SJCRH30 (cell line): ENCODE measurements around the gene ATXN3L. TPM values are rescaled to one million over a fixed set of nuclear protein-coding genes. Genes with fewer than 3 reads are reported as not detected.
"Not testable (repeated sequence)": the region's sequence is repeated elsewhere in the genome, so short reads cannot be mapped to it uniquely, and the experiment has no call there.

Source experiments
- DNase-seq, 2 experiments: peaks; one replicate each; pipeline ENCODE4 v3.0.0-alpha.2; 2015 to 2020
- H3K27ac ChIP-seq: fragments of 250-450 bp; sonication (Bioruptor Pico); 2 replicates; pipeline ENCODE4 v1.5.1; 2020; ENCODE audit warnings: mild to moderate bottlenecking, moderate library complexity
- H3K27me3 ChIP-seq: fragments of 250-450 bp; sonication (Bioruptor Pico); 2 replicates; pipeline ENCODE4 v1.5.1; 2020; ENCODE audit warnings: mild to moderate bottlenecking, moderate library complexity
- H3K36me3 ChIP-seq: fragments of 250-450 bp; sonication (Bioruptor Pico); 2 replicates; pipeline ENCODE4 v1.5.1; 2020; ENCODE audit warnings: mild to moderate bottlenecking, moderate library complexity
- H3K4me1 ChIP-seq: fragments of 250-450 bp; sonication (Bioruptor Pico); 2 replicates; pipeline ENCODE4 v1.5.1; 2020; ENCODE audit warnings: mild to moderate bottlenecking, moderate library complexity
- H3K4me3 ChIP-seq: fragments of 250-450 bp; sonication (Bioruptor Pico); 2 replicates; pipeline ENCODE4 v1.5.1; 2020; ENCODE audit warnings: mild to moderate bottlenecking, moderate library complexity
- H3K9me3 ChIP-seq: fragments of 250-450 bp; sonication (Bioruptor Pico); replicated peaks from 2 replicates; pipeline ENCODE4 v1.5.1; 2020; ENCODE audit warnings: mild to moderate bottlenecking, moderate library complexity
- total RNA-seq: library from RNA; depleted of rRNA; stranded (reverse); fragments of >200 nt; shearing (Covaris generic); gene quantifications from 2 replicates; pipeline ENCODE4 v1.2.3, GENCODE V29; 2014

Gene ATXN3L
- total RNA-seq, 1 experiment from 2014 or later = not detected

DNA sequence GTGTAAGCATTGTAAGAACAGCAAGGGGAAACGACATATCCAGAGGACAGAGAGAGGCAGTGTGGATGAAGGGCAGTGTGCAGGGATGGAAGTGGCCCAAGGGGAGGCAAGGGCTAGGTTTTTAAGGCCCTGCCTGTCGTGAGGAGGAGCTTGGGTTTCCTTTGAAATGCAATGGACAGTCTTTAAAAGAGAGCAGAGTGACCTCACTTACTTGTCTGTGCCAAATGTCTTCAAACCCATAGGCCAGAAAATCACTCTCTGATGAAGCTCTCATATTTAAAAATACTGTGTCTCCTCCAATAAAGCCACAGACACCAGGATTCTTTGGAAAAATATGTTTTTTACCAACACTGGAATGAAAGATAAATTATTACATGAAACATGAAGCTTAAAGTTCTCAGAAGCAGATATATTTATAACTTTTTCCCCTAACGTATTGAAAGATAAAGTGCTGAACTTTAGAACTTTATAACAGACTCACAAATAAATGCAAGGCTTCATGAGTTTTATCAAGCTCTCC, 19.2 kb upstream of the ATXN3L start:
- peaks cover 6% of the 10 kb centered on the region for H3K9me3 ChIP-seq
- no peaks in the 10 kb centered on the region for H3K36me3 ChIP-seq
- DNase-seq = no peak
- peaks cover 5% of the 10 kb centered on the region; the same call in 1 of the 2 replicates for H3K4me1 ChIP-seq
- H3K4me3 ChIP-seq = no peak overlapping the region
- no peaks in the 10 kb centered on the region for H3K27me3 ChIP-seq
- no peak overlapping the region for H3K27ac ChIP-seq

DNA sequence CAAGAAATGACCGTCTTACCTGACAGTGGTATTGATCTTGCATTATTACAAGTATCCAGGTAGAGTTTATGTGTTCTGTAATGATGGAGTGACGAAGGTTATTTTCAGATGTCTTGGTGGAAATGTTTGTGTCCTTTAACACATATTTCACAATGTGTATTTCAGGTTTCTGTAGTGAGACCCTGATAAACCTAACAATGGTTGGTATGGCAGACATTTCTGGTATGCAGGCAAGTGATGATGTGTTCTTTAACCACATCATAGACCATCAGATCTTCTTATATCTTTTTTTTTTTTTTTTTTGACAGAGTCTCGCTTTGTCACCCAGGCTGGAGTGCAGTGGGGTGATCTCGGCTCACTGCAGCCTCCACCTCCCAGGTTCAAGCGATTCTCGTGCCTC, 14.6 kb upstream of the ATXN3L start:
- no peaks in the 10 kb centered on the region for H3K4me1 ChIP-seq
- no peak overlapping the region for H3K27ac ChIP-seq
- no peak overlapping the region for H3K4me3 ChIP-seq
- H3K9me3 ChIP-seq = peaks cover 10% of the 10 kb centered on the region
- DNase-seq = no peak
- no peaks in the 10 kb centered on the region for H3K36me3 ChIP-seq
- H3K27me3 ChIP-seq = no peaks in the 10 kb centered on the region

DNA sequence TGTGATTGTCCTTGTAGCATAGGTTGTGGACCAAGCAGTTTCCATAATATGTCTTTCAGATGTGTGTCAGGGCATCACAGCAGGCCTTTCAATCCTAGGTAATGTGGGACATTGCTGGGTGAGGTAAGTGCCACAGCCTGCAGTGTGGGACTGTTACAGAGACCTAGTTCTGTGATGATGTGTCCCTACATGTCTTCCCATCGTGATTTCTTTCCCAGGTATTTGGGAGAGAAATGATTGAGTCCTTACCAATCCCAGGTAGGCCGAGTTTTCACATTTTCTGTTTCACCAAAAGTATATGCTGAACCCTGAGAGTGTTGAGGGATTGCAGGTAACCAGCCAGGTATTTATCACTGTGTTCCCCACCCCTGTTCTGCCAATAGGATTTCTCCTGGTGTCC, 10.6 kb upstream of the ATXN3L start:
- DNase-seq = no peak
- H3K4me3 ChIP-seq = no peak overlapping the region
- H3K36me3 ChIP-seq = no peaks in the 10 kb centered on the region
- H3K4me1 ChIP-seq = no peaks in the 10 kb centered on the region
- H3K27me3 ChIP-seq = no peaks in the 10 kb centered on the region
- H3K9me3 ChIP-seq = peaks cover 4% of the 10 kb centered on the region; the same call in 1 of the 2 replicates
- H3K27ac ChIP-seq = no peak overlapping the region

DNA sequence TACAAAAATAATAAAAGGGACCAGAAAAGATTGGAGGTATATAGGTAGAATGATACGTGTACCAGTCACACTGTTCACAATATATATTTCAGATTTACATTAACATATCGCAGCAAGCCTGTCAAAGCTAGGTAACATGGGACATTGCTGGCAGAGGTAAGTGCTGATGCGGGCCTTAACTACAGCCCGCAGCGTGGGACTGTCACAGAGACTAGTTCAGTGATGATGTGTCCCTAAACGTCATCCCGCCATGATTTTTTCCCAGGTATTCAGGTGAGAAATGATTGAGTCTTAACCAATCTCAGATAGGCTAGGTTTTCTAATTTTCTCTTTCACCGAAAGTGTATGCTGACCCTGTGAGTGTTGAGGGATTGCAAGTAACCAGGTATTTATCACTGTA, 7.8 kb upstream of the ATXN3L start:
- peaks cover 4% of the 10 kb centered on the region; the same call in 1 of the 2 replicates for H3K9me3 ChIP-seq
- H3K36me3 ChIP-seq = no peaks in the 10 kb centered on the region
- H3K27me3 ChIP-seq = no peaks in the 10 kb centered on the region
- H3K4me1 ChIP-seq = no peaks in the 10 kb centered on the region
- no peak for DNase-seq
- H3K4me3 ChIP-seq = no peak overlapping the region
- H3K27ac ChIP-seq = no peak overlapping the region

DNA sequence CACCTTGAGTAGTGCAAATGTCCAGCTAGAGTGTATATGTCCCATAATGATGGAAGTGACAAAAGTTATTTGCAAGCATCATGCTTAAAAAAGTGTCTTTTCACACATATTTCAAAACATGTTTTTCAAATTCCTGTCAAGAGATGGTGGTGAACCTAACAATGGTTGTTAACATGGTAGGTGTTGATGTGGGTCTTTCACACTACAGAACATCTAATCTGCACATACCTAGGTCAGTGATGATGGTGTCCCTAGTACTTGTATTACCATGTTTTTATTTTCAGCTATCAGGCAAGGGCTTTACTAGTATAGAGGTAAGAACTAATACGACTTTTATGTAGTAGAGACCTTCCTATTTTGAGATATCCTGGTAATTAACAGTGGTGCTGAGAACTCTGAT, 3.4 kb upstream of the ATXN3L start:
- no peaks in the 10 kb centered on the region for H3K4me1 ChIP-seq
- H3K27ac ChIP-seq = no peak overlapping the region
- H3K36me3 ChIP-seq = no peaks in the 10 kb centered on the region
- no peak overlapping the region for H3K4me3 ChIP-seq
- no peak for DNase-seq
- no peaks in the 10 kb centered on the region; the same call in 1 of the 2 replicates for H3K9me3 ChIP-seq
- H3K27me3 ChIP-seq = no peaks in the 10 kb centered on the region

DNA sequence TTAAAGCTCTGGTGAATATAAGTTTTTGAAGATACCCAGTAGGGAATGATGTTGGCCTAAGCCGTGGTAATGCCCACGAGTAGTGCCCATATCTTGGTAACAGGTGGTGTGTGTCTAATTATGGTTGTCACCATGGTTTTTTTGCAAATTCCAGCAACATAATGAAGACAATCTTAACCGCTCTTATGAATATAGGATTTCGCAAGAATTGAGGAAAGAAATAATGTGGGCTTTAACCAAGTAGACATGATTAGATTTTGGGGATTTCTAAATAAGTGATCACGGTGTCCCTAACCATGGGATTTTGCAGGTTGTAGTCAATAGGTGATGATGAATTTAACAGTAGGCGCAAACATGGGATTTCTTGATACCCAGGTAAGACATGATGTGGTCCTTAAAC, 2.5 kb downstream of the ATXN3L start:
- Histone ChIP-seq H3K27ac (no peak overlapping the region), H3K36me3 (no peaks in the 10 kb centered on the region), H3K4me3 (no peak overlapping the region), H3K4me1 (no peaks in the 10 kb centered on the region), H3K9me3 (no peaks in the 10 kb centered on the region), H3K27me3 (no peaks in the 10 kb centered on the region)
- no peak for DNase-seq

DNA sequence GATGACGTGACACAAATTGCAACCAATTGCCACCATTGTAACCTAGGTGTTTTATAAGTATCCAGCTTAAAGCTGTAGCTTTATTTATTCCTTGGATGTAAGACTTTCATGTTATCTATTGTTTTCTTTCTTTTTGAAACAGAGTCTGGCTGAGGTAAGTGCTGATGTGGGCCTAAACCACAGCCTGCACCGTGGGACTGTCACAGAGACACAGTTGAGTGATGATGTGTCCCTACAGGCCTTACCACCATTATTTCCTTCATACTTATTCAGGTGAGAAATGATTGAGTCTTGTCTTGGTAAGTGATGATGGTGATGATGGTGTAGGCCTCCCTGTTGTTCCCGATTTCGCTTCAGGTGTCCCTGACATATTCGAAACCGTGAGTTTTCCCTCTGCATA, 8.3 kb downstream of the ATXN3L start:
- Histone ChIP-seq H3K4me3 (no peak overlapping the region), H3K9me3 (peaks cover 5% of the 10 kb centered on the region; the same call in 1 of the 2 replicates), H3K27ac (no peak overlapping the region), H3K36me3 (no peaks in the 10 kb centered on the region), H3K4me1 (no peaks in the 10 kb centered on the region), H3K27me3 (no peaks in the 10 kb centered on the region)
- DNase-seq = no peak

DNA sequence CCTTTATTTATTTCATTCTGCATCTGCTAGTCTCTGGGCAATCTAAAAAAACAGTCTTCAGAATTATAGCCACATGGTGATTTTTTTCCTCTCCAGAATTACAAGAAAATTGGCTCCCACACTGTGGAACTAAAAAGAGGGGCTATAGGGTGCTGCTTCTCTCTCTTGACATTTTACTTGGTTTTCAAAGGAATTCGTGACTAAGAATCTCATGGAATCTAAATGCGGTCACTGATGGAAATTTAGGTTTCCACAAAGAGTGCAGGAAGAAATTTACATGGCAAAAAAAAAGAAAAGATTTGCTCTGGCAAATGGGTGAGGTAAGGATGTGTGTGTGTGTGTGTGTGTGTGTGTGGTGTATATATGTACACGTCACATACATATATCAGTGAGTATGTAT, 10.2 kb downstream of the ATXN3L start:
- no peaks in the 10 kb centered on the region for H3K36me3 ChIP-seq
- no peaks in the 10 kb centered on the region for H3K27me3 ChIP-seq
- H3K4me3 ChIP-seq = no peak overlapping the region
- peaks cover 8% of the 10 kb centered on the region; the same call in 1 of the 2 replicates for H3K9me3 ChIP-seq
- no peaks in the 10 kb centered on the region for H3K4me1 ChIP-seq
- no peak for DNase-seq
- H3K27ac ChIP-seq = no peak overlapping the region

DNA sequence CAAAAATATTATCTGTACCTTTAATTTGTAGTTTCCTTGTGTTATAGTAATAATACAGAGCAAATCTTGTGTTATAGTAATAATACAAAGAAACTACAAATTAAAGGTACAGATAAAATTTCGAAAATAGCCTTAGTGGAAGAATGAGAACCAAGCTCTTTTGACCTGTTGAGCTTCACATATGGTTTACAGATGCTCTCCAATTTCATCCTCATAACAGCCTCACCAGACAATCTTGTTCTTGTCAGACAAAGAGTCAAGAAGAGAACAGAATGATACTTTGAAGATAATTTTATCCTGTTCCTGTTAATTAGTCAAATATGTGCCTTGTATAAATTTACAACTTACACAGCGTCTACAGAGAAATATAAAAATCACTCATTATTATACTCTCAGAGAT, 12.8 kb downstream of the ATXN3L start:
- no peak for DNase-seq
- H3K27ac ChIP-seq = no peak overlapping the region
- H3K27me3 ChIP-seq = no peaks in the 10 kb centered on the region
- no peaks in the 10 kb centered on the region for H3K4me1 ChIP-seq
- H3K4me3 ChIP-seq = no peak overlapping the region
- H3K9me3 ChIP-seq = peaks cover 8% of the 10 kb centered on the region; the same call in 1 of the 2 replicates
- H3K36me3 ChIP-seq = no peaks in the 10 kb centered on the region

DNA sequence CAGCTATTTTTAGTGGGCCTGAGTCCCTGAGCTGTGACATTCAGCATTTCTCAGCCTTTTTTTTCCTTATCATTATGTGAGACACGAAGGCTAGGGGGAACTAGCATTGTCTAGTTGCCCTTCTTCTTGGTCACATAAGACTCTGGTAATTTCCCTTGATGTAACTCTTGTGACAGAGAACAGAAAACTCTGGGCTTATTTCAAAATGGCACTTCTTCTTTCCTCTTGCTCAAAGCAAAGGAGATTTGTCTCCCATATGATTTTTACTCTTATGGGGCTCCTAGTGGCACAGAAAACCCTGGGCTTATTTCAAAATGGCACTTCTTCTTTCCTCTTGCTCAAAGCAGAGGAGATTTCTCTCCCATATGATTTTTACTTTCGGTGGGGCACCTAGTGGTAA, 14.7 kb downstream of the ATXN3L start:
- no peak for DNase-seq
- Histone ChIP-seq H3K9me3 (peaks cover 8% of the 10 kb centered on the region; the same call in 1 of the 2 replicates), H3K4me1 (no peaks in the 10 kb centered on the region; the same call in 1 of the 2 replicates), H3K27ac (no peak overlapping the region), H3K4me3 (no peak overlapping the region), H3K27me3 (no peaks in the 10 kb centered on the region), H3K36me3 (no peaks in the 10 kb centered on the region)

DNA sequence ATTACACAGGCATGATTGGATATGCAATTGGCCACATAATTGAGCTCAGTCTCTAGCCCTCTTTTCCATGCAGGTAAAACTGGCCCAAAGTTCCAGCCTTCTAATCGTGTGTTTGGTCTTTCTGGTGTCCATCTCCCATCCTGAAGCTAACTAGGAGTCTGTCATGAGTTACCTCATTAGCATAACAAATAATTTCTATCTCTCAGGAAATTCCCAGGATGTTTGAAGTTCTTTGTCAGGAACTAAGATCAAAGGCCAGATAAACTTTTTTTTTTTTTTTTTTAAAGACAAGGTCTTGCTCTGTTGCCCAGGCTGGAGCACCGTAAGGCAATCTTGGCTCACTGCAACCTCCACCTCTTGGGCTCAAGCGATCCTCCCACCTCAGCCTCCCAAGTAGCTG, 15.8 kb downstream of the ATXN3L start:
- Histone ChIP-seq H3K4me1 (no peaks in the 10 kb centered on the region; the same call in 1 of the 2 replicates), H3K36me3 (no peaks in the 10 kb centered on the region), H3K4me3 (no peak overlapping the region), H3K27me3 (no peaks in the 10 kb centered on the region), H3K9me3 (0 out of 2 replicates have a peak, but pooled peaks cover 8% of the 10 kb centered on the region), H3K27ac (no peak overlapping the region)
- DNase-seq = no peak

DNA sequence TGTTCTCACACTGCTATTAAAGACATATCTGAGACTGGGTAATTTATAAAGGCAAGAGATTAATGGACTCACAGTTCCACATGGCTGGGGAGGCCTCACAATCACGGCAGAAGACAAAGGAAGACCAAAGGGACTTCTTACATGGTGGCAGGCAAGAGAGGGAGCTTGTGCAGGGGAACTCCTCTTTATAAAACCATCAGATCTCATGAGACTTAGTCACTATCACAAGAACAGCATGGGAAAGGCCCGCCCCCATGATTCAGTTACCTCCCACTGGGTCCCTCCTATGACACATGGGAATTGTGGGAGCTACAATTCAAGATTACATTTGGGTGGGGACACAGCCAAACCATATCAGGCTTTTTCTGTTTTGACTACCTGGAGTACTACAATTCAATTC, 16.6 kb downstream of the ATXN3L start:
- DNase-seq, H3K9me3 ChIP-seq, H3K27ac ChIP-seq, H3K4me3 ChIP-seq, H3K36me3 ChIP-seq, H3K27me3 ChIP-seq, H3K4me1 ChIP-seq: not testable (repeated sequence)

DNA sequence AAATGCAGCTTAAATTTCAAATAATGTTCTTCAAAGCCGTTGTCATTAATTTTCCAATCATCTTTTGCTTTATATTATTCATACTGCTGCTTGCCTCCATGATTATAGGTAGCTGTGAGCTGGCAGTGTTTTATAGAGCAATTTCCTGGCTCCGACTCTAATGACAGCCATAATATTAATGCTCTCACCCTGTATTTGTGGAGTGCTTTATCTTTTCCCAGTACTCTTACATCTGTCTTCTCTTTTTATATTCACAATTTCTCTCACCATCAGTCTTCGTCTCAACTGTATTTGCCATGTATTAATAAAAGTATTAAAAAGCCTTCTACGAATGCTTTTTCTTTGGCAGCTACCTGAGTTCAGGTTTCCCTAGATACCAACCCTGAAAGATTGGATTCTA, 21.0 kb downstream of the ATXN3L start:
- H3K4me1 ChIP-seq = no peaks in the 10 kb centered on the region; the same call in 1 of the 2 replicates
- H3K9me3 ChIP-seq = no peaks in the 10 kb centered on the region
- no peak overlapping the region for H3K4me3 ChIP-seq
- H3K36me3 ChIP-seq = no peaks in the 10 kb centered on the region
- no peak overlapping the region for H3K27ac ChIP-seq
- no peak for DNase-seq
- H3K27me3 ChIP-seq = no peaks in the 10 kb centered on the region

DNA sequence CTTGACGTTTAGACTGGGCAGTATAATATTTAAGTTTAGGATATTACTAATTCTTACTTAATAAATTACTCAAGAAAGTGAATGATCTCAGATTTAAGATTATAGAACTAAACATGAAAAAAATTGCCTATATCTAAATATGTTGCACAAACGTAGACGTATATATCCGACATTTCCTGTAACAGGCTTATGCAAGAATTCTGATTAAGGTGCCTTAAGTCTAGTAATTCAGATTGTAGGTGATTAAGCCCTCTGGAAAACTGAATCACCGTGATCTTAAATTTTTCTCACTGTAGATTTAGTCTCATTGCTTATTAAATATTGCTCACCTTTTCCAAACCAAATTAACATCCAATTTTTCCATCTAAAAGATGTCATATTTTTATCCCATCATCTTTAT, 24.0 kb downstream of the ATXN3L start:
- no peak for DNase-seq
- H3K27me3 ChIP-seq = no peaks in the 10 kb centered on the region
- H3K9me3 ChIP-seq = no peaks in the 10 kb centered on the region
- no peak overlapping the region for H3K4me3 ChIP-seq
- no peaks in the 10 kb centered on the region for H3K36me3 ChIP-seq
- H3K4me1 ChIP-seq = no peaks in the 10 kb centered on the region; the same call in 1 of the 2 replicates
- no peak overlapping the region for H3K27ac ChIP-seq

DNA sequence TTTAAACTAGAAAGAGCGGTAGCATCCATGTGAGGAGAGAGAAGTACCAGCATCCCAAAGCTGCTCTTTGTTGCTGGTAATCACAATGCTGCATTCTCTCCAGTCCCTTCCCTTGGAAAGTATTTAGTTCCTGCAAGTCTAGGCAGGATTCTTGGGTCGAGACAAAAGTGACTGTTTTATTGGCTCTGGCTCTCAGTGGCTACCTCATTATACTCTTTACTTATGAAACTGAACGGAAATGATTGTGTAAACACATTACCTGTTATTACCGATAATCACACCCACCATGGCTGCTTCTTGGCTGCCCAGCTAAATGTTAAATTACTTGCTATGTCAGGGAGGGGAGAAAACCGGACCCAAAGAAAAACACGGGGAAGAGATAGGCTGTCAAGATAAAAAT, 26.2 kb downstream of the ATXN3L start:
- Histone ChIP-seq H3K4me3 (no peak overlapping the region), H3K9me3 (no peaks in the 10 kb centered on the region), H3K4me1 (peaks cover 2% of the 10 kb centered on the region; the same call in 1 of the 2 replicates), H3K27me3 (no peaks in the 10 kb centered on the region), H3K36me3 (no peaks in the 10 kb centered on the region), H3K27ac (no peak overlapping the region)
- DNase-seq = no peak

DNA sequence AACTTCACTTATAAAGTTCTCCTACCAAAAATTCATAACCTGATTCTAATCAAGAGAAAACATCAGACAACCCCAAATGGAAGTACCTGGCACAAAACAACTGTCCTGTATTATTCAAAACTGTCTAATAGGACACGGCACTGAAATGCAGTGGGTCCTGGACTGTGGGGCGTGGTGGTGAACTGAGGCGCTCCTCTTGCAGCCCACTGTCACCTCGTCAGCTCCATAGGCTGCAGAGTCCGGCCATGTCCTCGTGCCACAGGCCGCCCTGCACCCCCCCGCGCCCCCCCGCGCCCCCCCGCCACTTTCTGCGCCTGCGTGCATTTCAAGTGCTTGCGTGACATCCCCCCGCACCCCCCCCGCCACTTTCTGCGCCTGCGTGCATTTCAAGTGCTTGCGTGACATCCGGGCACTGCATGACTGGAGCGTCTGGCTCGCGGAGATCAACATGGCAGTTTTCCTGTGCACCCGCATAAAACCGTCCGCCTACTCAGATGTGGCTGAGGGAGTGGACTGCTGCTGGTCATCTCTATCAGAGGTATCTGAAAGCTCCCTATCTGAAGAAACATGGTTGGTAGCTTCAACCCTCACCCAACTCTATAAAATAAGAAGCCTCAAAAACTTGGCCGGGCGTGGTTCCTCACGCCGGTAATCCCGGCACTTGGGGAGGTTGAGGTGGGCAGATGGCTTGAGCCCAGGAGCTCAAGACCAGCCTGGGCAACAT, 28.8 kb downstream of the ATXN3L start:
- no peak for DNase-seq
- Histone ChIP-seq H3K27me3 (no peaks in the 10 kb centered on the region), H3K36me3 (no peaks in the 10 kb centered on the region), H3K4me1 (peaks cover 27% of the 10 kb centered on the region), H3K9me3 (no peaks in the 10 kb centered on the region), H3K4me3 (no peak overlapping the region), H3K27ac (no peak overlapping the region)
